Measurements from ENCODE around the gene FOXO1. TPM values are rescaled to one million over a fixed set of nuclear protein-coding genes. Genes with fewer than 3 reads are reported as not detected.

FOXO1 gene
- total RNA-seq, 1 donor from 2014 or later: 8.9 TPM

GRCh38 chr13:40506592-40507446 is 159.6 kb downstream of the FOXO1 start:
- DNase-seq (ENCODE audit: low read depth, low spot score): no peak
- Mint-ChIP-seq H3K9me3 (peaks cover 5% of the 10 kb centered on the region), H3K27ac (ENCODE audit: unreplicated experiment) (no peak overlapping the region), H3K27me3 (ENCODE audit: low read depth) (no peaks in the 10 kb centered on the region), H3K4me3 (no peak overlapping the region), H3K4me1 (peaks cover 16% of the 10 kb centered on the region), H3K36me3 (ENCODE audit: low read depth) (no peaks in the 10 kb centered on the region)
- TF ChIP-seq, protein P1, sequence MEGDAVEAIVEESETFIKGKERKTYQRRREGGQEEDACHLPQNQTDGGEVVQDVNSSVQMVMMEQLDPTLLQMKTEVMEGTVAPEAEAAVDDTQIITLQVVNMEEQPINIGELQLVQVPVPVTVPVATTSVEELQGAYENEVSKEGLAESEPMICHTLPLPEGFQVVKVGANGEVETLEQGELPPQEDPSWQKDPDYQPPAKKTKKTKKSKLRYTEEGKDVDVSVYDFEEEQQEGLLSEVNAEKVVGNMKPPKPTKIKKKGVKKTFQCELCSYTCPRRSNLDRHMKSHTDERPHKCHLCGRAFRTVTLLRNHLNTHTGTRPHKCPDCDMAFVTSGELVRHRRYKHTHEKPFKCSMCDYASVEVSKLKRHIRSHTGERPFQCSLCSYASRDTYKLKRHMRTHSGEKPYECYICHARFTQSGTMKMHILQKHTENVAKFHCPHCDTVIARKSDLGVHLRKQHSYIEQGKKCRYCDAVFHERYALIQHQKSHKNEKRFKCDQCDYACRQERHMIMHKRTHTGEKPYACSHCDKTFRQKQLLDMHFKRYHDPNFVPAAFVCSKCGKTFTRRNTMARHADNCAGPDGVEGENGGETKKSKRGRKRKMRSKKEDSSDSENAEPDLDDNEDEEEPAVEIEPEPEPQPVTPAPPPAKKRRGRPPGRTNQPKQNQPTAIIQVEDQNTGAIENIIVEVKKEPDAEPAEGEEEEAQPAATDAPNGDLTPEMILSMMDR (conservative IDR thresholded peaks at IDR 0.05): no peak

Other genes starting within 250 kb of the FOXO1 start
- 32.0 and 34.6 TPM in 2 replicates for gene MRPS31, start 104.5 kb upstream of the FOXO1 start, total RNA-seq
- gene SLC25A15, start 123.0 kb upstream of the FOXO1 start, total RNA-seq: 23.5 and 25.6 TPM in 2 replicates

Measured in neural crest cell (in vitro differentiated cells).